Trophoblast cell (in vitro differentiated cells and primary cell): ENCODE measurements around the gene CYTH4.

Experiments
- DNase-seq, 2 donors: peaks; one replicate each; pipeline ENCODE4 v3.0.0-alpha.2; 2016
- H2AFZ ChIP-seq: 2 replicates; pipeline ENCODE4 v1.6.1; 2013; ENCODE audit warnings: low read length, moderate library complexity, mild to moderate bottlenecking; ENCODE audit not compliant: insufficient read depth, poor library complexity
- H2AK5ac ChIP-seq: 2 replicates; pipeline ENCODE4 v1.6.1; 2013; ENCODE audit warnings: mild to moderate bottlenecking, low read length
- H2BK120ac ChIP-seq: 2 replicates; pipeline ENCODE4 v1.6.1; 2013; ENCODE audit warnings: low read length, mild to moderate bottlenecking, moderate library complexity; ENCODE audit not compliant: insufficient read depth, poor library complexity
- H2BK12ac ChIP-seq: 2 replicates; pipeline ENCODE4 v1.6.1; 2013; ENCODE audit warnings: mild to moderate bottlenecking, low read length, moderate library complexity
- H2BK5ac ChIP-seq: 2 replicates; pipeline ENCODE4 v1.6.1; 2013; ENCODE audit warnings: low read length, low read depth, moderate library complexity, mild to moderate bottlenecking; ENCODE audit not compliant: poor library complexity
- H3K14ac ChIP-seq: 2 replicates; pipeline ENCODE4 v1.6.1; 2013; ENCODE audit warnings: mild to moderate bottlenecking, low read length
- H3K18ac ChIP-seq: 2 replicates; pipeline ENCODE4 v1.6.1; 2013; ENCODE audit warnings: mild to moderate bottlenecking, low read length
- H3K23ac ChIP-seq: 2 replicates; pipeline ENCODE4 v1.6.1; 2013; ENCODE audit warnings: low read length
- H3K27ac ChIP-seq: 2 replicates; pipeline ENCODE4 v1.5.1; 2013; ENCODE audit warnings: low read depth, mild to moderate bottlenecking, inconsistent platforms, low read length, moderate library complexity
- H3K27me3 ChIP-seq: 2 replicates; pipeline ENCODE4 v1.6.1; 2013; ENCODE audit warnings: inconsistent platforms, mild to moderate bottlenecking, low read length, moderate library complexity; ENCODE audit not compliant: insufficient read depth
- H3K36me3 ChIP-seq, 2 experiments: 1 replicate in 1 of 2; 2 replicates in 1 of 2; pipeline ENCODE4 v1.6.1; 2013; ENCODE audit warnings: low read length in 2 of 2, mild to moderate bottlenecking in 2 of 2, moderate library complexity in 1 of 2; ENCODE audit not compliant: insufficient read depth in 2 of 2, control insufficient read depth in 1 of 2
- H3K4ac ChIP-seq: 2 replicates; pipeline ENCODE4 v1.6.1; 2013; ENCODE audit warnings: low read depth, mild to moderate bottlenecking, low read length, moderate library complexity
- H3K4me1 ChIP-seq, 2 experiments: 1 replicate in 1 of 2; 2 replicates in 1 of 2; pipeline ENCODE4 v1.6.1; 2013; ENCODE audit warnings: low read length in 2 of 2, mild to moderate bottlenecking in 2 of 2, moderate library complexity in 1 of 2; ENCODE audit not compliant: insufficient read depth in 2 of 2, control insufficient read depth in 1 of 2
- H3K4me2 ChIP-seq: 2 replicates; pipeline ENCODE4 v1.6.1; 2013; ENCODE audit warnings: inconsistent platforms, mild to moderate bottlenecking, low read length, moderate library complexity
- H3K4me3 ChIP-seq: 2 replicates; pipeline ENCODE4 v1.5.1; 2013; ENCODE audit warnings: mild to moderate bottlenecking, low read depth, low read length, inconsistent platforms
- H3K79me1 ChIP-seq: one replicate; pipeline ENCODE4 v1.6.1; 2013; ENCODE audit warnings: low read length
- H3K79me2 ChIP-seq: 2 replicates; pipeline ENCODE4 v1.6.1; 2013; ENCODE audit warnings: low read length, mild to moderate bottlenecking; ENCODE audit not compliant: control insufficient read depth, insufficient read depth, poor library complexity
- H3K9ac ChIP-seq: 2 replicates; pipeline ENCODE4 v1.6.1; 2013; ENCODE audit warnings: mild to moderate bottlenecking, low read length
- H3K9me3 ChIP-seq: 2 replicates; pipeline ENCODE4 v1.6.1; 2013; ENCODE audit warnings: low read depth, mild to moderate bottlenecking, control low read depth, inconsistent platforms, low read length; ENCODE audit not compliant: insufficient read depth
- H4K12ac ChIP-seq: 2 replicates; pipeline ENCODE4 v1.6.1; 2013; ENCODE audit warnings: low read depth, mild to moderate bottlenecking, low read length, moderate library complexity
- H4K8ac ChIP-seq: 2 replicates; pipeline ENCODE4 v1.6.1; 2013; ENCODE audit warnings: low read depth, mild to moderate bottlenecking, low read length, moderate library complexity
- H4K91ac ChIP-seq: one replicate; pipeline ENCODE4 v1.6.1; 2013; ENCODE audit warnings: low read depth, mild to moderate bottlenecking, low read length, moderate library complexity
- WGBS: extraction: QIAGEN DNeasy Blood & Tissue Kit; methylation state at CpG from one replicate; pipeline ENCODE4 v1.1.7; 2013; ENCODE audit warnings: missing lambda C conversion rate; ENCODE audit not compliant: insufficient read length, insufficient coverage; ENCODE audit errors: extremely low coverage; 5-methylcytosine and 5-hydroxymethylcytosine counted together

Gene CYTH4

GRCh38 chr22:37301144-37301830, 19.0 kb downstream of the CYTH4 start:
- Histone ChIP-seq H2AK5ac (no peak overlapping the region), H3K4ac (no peak overlapping the region), H3K23ac (no peak overlapping the region), H4K12ac (no peak overlapping the region), H3K27me3 (no peaks in the 10 kb centered on the region), H2BK5ac (no peak overlapping the region), H3K4me3 (no peak overlapping the region), H4K8ac (no peak overlapping the region), H3K14ac (no peak overlapping the region), H2BK12ac (no peak overlapping the region), H3K4me1 (no peaks in the 10 kb centered on the region), H3K4me2 (no peak overlapping the region), H2AFZ (no peak overlapping the region), H3K36me3 (no peaks in the 10 kb centered on the region), H3K9ac (no peak overlapping the region), H3K9me3 (no peaks in the 10 kb centered on the region), H3K18ac (no peak overlapping the region), H3K27ac (no peak overlapping the region), H4K91ac (no peak overlapping the region), H3K79me2 (no peaks in the 10 kb centered on the region), H2BK120ac (no peak overlapping the region), H3K79me1 (no peaks in the 10 kb centered on the region)
- no CpG with 5 or more reads among the region's 6 CpGs for WGBS
- DNase-seq, result no peak

GRCh38 chr22:37302674-37303555, 20.6 kb downstream of the CYTH4 start:
- H2AFZ ChIP-seq, result no peak overlapping the region
- H2BK5ac ChIP-seq, result no peak overlapping the region
- no peak overlapping the region for H2BK120ac ChIP-seq
- no peaks in the 10 kb centered on the region for H3K9me3 ChIP-seq
- H4K8ac ChIP-seq, result no peak overlapping the region
- H3K4me3 ChIP-seq, result no peak overlapping the region
- no peaks in the 10 kb centered on the region for H3K36me3 ChIP-seq
- no peak overlapping the region for H2AK5ac ChIP-seq
- H3K4me1 ChIP-seq, result no peaks in the 10 kb centered on the region
- no peak overlapping the region for H4K91ac ChIP-seq
- no CpG with 5 or more reads among the region's 31 CpGs for WGBS
- H3K9ac ChIP-seq, result no peak overlapping the region
- H3K79me1 ChIP-seq, result no peaks in the 10 kb centered on the region
- H4K12ac ChIP-seq, result no peak overlapping the region
- no peak overlapping the region for H3K23ac ChIP-seq
- H2BK12ac ChIP-seq, result no peak overlapping the region
- no peak overlapping the region for H3K18ac ChIP-seq
- H3K79me2 ChIP-seq, result no peaks in the 10 kb centered on the region
- H3K14ac ChIP-seq, result no peak overlapping the region
- no peak overlapping the region for H3K27ac ChIP-seq
- no peaks in the 10 kb centered on the region for H3K27me3 ChIP-seq
- H3K4me2 ChIP-seq, result no peak overlapping the region
- DNase-seq, result no peak
- no peak overlapping the region for H3K4ac ChIP-seq

GRCh38 chr22:37303821-37304274, 21.5 kb downstream of the CYTH4 start:
- WGBS, result no CpG with 5 or more reads among the region's 9 CpGs
- no peak overlapping the region for H3K4me2 ChIP-seq
- H3K4ac ChIP-seq, result no peak overlapping the region

GRCh38 chr22:37304595-37305343, 22.5 kb downstream of the CYTH4 start:
- Histone ChIP-seq H3K36me3 (no peaks in the 10 kb centered on the region), H4K91ac (no peak overlapping the region), H3K4me3 (no peak overlapping the region), H3K23ac (no peak overlapping the region), H3K4me1 (no peaks in the 10 kb centered on the region), H3K9me3 (no peaks in the 10 kb centered on the region), H3K27ac (no peak overlapping the region), H3K79me2 (no peaks in the 10 kb centered on the region), H3K18ac (no peak overlapping the region), H3K9ac (no peak overlapping the region), H2AFZ (no peak overlapping the region), H3K79me1 (no peaks in the 10 kb centered on the region), H4K12ac (no peak overlapping the region), H3K14ac (no peak overlapping the region), H2BK5ac (no peak overlapping the region), H3K27me3 (no peaks in the 10 kb centered on the region), H2BK12ac (no peak overlapping the region), H3K4me2 (no peak overlapping the region), H2BK120ac (no peak overlapping the region), H3K4ac (no peak overlapping the region), H2AK5ac (no peak overlapping the region), H4K8ac (no peak overlapping the region)
- WGBS, result no CpG with 5 or more reads among the region's 10 CpGs
- DNase-seq, result no peak

More at GRCh38 chr22:37303821-37304274, 21.5 kb downstream of the CYTH4 start:
- Histone ChIP-seq H2BK12ac (no peak overlapping the region), H3K27ac (no peak overlapping the region), H3K79me1 (no peaks in the 10 kb centered on the region), H2AFZ (no peak overlapping the region), H3K79me2 (no peaks in the 10 kb centered on the region), H2BK5ac (no peak overlapping the region), H2AK5ac (no peak overlapping the region), H3K18ac (no peak overlapping the region), H3K14ac (no peak overlapping the region), H3K36me3 (no peaks in the 10 kb centered on the region), H4K12ac (no peak overlapping the region), H3K9ac (no peak overlapping the region), H3K23ac (no peak overlapping the region), H4K8ac (no peak overlapping the region), H4K91ac (no peak overlapping the region), H3K27me3 (no peaks in the 10 kb centered on the region), H3K9me3 (no peaks in the 10 kb centered on the region), H2BK120ac (no peak overlapping the region), H3K4me3 (no peak overlapping the region), H3K4me1 (no peaks in the 10 kb centered on the region)
- DNase-seq, result peak; percentile 36 to 42
